IPS DF 19.7 (cell line): ENCODE data around the gene PPP1CA.
"Not testable (repeated sequence)": the region's sequence is repeated elsewhere in the genome, so short reads cannot be mapped to it uniquely, and the experiment has no call there.

ENCODE experiments used
- DNase-seq: peaks from one replicate; pipeline ENCODE4 v3.0.0-alpha.2; 2013; ENCODE audit warnings: low read depth, low spot score

The PPP1CA gene

GRCh38 chr11:67435031-67435726 lies 33.5 kb upstream of the PPP1CA start:
- no peak for DNase-seq

GRCh38 chr11:67434395-67434881 lies 32.8 kb upstream of the PPP1CA start:
- DNase-seq: no peak

DNA sequence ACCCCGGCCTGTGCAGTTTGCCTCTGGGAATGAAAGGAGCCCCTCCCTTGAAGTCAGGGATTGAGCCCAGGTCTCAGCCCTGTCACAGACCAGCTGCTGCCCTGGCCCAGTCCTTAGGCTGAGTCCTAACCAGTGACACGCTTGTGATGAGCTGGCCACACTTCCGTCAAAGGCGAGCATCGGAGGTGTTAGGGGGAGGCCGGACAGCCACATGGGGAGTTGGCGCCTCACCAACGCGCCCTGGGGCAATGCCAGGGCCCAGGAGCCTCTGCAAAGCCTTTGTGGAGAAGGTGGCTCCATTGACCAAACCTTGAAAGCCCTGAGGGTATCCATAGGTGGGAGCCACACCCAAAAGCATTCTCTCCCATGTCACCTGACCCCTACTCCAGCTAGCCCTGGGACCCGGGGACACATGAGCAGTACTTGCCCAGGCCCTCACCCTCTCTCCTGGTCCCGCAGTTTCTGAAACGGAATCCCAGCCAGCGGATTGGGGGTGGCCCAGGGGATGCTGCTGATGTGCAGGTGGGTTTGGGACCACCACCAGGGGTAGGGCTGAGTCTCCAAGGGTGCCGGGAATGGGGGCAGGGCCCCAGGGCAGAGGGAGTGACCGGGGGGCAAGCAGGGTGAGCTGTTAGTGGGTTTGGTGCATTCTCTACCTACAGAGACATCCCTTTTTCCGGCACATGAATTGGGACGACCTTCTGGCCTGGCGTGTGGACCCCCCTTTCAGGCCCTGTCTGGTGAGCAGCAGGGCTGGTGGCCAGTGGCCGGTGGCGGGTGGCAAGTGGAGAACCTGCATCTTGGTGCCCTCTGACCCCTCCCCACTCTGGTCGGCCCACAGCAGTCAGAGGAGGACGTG lies 32.1 kb upstream of the PPP1CA start:
- DNase-seq: no peak

- no peak for DNase-seq
Measured at GRCh38 chr11:67432655-67433349, 31.1 kb upstream of the PPP1CA start.

- no peak for DNase-seq
Measured at GRCh38 chr11:67431346-67432249, 29.9 kb upstream of the PPP1CA start.

GRCh38 chr11:67429722-67430121 lies 28.1 kb upstream of the PPP1CA start:
- no peak for DNase-seq

DNA sequence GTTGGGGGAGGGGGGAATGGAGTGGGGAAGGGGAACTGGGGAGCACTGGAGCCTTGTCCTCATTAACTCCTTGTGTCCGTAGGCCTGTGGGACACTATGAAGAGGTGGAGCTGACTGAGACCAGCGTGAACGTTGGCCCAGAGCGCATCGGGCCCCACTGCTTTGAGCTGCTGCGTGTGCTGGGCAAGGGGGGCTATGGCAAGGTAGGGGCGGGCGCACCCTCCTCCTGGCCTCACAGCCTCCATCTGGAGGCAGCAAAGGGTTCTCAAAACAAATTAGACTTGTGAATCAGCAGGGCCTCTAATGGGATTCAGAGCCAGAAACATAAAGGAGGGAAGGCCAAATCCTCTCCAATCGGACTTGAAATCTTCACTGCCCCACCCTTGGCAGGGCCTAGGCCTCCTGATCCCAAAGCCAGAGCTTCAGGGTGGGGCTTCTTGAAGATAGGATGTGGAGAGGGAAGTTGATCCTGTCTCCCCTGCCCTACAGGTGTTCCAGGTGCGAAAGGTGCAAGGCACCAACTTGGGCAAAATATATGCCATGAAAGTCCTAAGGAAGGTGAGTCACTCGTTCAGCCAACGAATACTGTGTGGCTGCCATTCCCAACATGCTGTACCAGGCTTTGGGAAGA lies 27.5 kb upstream of the PPP1CA start:
- DNase-seq: no peak

DNA sequence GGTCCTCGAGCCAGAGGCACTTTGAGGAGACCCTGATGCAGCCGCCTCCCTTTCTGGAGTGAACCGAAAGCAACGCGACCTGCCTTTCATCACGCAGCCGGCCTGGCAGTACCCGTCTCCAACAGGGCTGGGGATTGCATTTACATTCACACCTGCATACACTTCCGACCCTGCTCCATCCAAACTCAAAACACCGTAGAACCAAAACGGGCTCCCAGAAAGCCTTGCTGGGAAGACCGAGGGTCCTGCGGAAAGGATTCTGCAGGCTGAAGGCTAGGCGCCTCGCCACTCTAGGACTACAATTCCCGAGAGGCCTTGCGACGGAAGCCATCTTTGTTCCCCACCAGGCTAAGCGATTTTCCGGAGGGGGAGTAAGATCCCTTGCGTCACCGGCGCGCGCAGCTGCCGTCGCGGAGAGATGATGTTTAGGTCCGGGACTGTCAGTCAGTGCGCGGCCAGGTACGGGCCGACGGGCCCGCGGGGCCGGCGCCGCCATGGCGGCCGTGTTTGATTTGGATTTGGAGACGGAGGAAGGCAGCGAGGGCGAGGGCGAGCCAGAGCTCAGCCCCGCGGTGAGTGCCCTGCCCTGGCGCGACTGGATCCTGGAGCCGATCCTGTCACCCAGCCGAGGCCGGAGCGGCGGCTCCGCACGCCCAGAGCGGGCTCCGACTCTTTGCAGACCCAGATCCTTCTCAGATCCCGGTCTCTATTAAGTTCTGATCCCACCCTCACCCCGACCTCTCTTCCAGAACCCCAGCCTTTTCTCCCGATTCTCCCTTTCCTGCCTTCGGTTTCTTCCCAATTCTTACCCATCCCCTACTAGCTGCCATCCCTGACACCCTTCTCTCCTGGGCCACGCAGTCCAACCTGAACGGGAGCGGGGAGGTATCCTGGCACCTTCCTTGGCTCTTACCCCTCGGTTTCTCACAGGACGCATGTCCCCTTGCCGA lies 26.7 kb upstream of the PPP1CA start, which contains the start of gene RPS6KB2:
Gene RPS6KB2, plus strand, starts transcription at position 443 of the 950 bp plus-strand sequence. Its CDS starts 52 bp downstream, at position 495.
- DNase-seq: peak; percentile 94

DNA sequence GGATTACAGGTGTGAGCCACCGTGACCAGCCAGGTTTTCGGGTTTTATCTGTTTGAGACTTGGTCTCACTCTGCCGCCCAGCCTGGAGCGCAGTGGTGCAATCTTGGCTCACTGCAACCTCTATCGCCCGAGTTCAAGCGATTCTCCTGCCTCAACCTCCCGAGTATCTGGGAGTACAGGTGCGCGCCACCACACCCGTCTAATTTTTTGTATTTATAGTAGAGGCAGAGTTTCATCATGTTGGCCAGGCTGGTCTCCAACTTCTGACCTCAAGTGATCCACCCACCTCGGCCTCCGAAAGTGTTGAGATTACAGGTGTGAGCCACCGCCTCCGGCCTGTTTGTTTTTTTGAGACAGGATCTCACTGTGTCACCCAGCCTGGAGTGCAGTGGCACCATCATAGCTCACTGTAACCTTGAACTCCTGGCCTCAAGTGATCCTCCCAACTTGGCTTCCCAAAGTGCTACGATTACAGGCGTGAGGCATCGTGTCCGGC lies 25.8 kb upstream of the PPP1CA start:
- DNase-seq: not testable (repeated sequence)

- no peak for DNase-seq
Measured at GRCh38 chr11:67423891-67424613, 22.4 kb upstream of the PPP1CA start.

- no peak for DNase-seq
Measured at GRCh38 chr11:67423466-67423865, 21.8 kb upstream of the PPP1CA start.

- no peak for DNase-seq
Measured at GRCh38 chr11:67422891-67423290, 21.2 kb upstream of the PPP1CA start.

DNA sequence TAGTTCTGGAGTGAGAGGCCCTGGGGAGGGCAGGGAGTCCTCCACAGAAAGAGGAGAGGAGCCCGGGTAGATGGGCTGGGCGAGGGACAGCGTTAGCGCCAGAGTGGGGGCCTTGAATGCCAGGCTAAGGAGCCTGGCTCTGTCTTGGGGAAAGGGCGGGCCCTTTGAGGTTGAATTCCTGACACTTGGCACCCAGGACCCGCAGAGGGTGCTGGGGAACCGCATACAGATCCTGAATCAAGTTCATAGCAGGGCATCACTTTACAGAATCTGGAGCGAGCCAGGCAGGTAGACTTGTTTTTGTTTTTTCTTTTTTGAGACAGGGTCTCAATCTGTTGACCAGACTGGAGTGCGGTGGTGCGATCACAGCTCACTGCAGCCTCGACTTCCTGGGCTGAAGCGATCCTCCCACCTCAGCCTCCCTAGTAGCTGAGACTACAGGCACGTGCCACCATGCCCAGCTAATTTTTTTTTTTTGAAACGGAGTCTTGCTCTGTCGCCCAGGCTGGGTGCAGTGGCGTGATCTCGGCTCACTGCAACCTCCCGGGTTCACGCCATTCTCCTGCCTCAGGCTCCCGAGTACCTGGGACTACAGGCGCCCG lies 19.9 kb upstream of the PPP1CA start:
- no peak for DNase-seq

GRCh38 chr11:67420646-67421429 lies 19.2 kb upstream of the PPP1CA start:
- no peak for DNase-seq

- no peak for DNase-seq
Measured at GRCh38 chr11:67420147-67420645, 18.5 kb upstream of the PPP1CA start.

- DNase-seq: no peak
Measured at GRCh38 chr11:67419325-67420049, 17.8 kb upstream of the PPP1CA start.
